Measurements from ENCODE around the gene IFNAR1. TPM values are rescaled to one million over a fixed set of nuclear protein-coding genes. Genes with fewer than 3 reads are reported as not detected.
A peak's percentile ranks its signal among the peaks of the same experiment; 100 is the strongest.
"Not testable (repeated sequence)": the region's sequence is repeated elsewhere in the genome, so short reads cannot be mapped to it uniquely, and the experiment has no call there.

The IFNAR1 gene
- polyA plus RNA-seq, 3 donors from 2014 or later: 34.1 to 57.1 (median 40.6) TPM

GRCh38 chr21:33313611-33314010 lies 11.2 kb upstream of the IFNAR1 start:
- Mint-ChIP-seq H3K4me3 (no peak overlapping the region), H3K4me1 (peaks cover 6 to 7% of the 10 kb centered on the region in 2 donors), H3K9me3 (no peaks in the 10 kb centered on the region), H3K36me3 (peaks cover 0 to 13% (median 3%) of the 10 kb centered on the region in 3 donors), H3K27me3 (ENCODE audit: low read depth in 3 of 3) (peaks cover 2 to 5% (median 3%) of the 10 kb centered on the region in 3 donors), H3K27ac (no peak overlapping the region)
- no peak for DNase-seq

- Mint-ChIP-seq H3K36me3 (peaks cover 0 to 13% (median 3%) of the 10 kb centered on the region in 3 donors), H3K9me3 (no peaks in the 10 kb centered on the region), H3K4me3 (no peak overlapping the region), H3K27ac (no peak overlapping the region), H3K27me3 (ENCODE audit: low read depth in 3 of 3) (peaks cover 2 to 5% (median 3%) of the 10 kb centered on the region in 3 donors), H3K4me1 (peaks cover 1 to 2% of the 10 kb centered on the region in 2 donors)
- no peak for DNase-seq
These were observed 10.7 kb upstream of the IFNAR1 start for GRCh38 chr21:33314111-33314510.

- Mint-ChIP-seq H3K27ac (no peak overlapping the region), H3K4me3 (no peak overlapping the region), H3K4me1 (no peaks in the 10 kb centered on the region), H3K36me3 (peaks cover 0 to 4% (median 3%) of the 10 kb centered on the region in 3 donors), H3K9me3 (no peaks in the 10 kb centered on the region), H3K27me3 (ENCODE audit: low read depth in 3 of 3) (peaks cover 3 to 7% (median 6%) of the 10 kb centered on the region in 3 donors)
- no peak for DNase-seq
These were observed 8.6 kb upstream of the IFNAR1 start for GRCh38 chr21:33315946-33316710.

DNA sequence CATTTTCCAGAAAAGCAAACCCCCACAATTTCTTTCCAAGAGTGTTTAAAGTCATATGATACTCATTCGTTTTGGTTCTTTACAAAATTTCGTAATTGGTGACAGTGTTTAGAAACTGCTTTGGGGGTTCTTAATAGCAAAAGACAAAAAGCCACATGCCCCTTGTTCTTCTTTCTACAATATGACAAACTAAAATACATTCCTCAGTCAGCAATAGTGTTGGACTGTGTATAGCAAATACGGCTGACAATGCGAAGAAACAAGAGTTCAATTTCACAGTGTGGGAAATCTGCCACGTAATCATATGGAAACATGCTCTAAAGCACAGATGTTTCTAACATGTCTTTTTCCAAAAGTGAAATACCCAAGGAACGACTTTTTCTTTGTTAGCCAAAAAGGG lies 7.6 kb upstream of the IFNAR1 start:
- DNase-seq: no peak
- H3K27me3 Mint-ChIP-seq (ENCODE audit: low read depth in 3 of 3): peaks cover 3 to 7% (median 7%) of the 10 kb centered on the region in 3 donors
- no peak overlapping the region for H3K4me3 Mint-ChIP-seq
- H3K27ac Mint-ChIP-seq: no peak overlapping the region
- H3K9me3 Mint-ChIP-seq: no peaks in the 10 kb centered on the region
- H3K36me3 Mint-ChIP-seq: peaks cover 0 to 4% (median 3%) of the 10 kb centered on the region in 3 donors
- no peaks in the 10 kb centered on the region for H3K4me1 Mint-ChIP-seq

DNA sequence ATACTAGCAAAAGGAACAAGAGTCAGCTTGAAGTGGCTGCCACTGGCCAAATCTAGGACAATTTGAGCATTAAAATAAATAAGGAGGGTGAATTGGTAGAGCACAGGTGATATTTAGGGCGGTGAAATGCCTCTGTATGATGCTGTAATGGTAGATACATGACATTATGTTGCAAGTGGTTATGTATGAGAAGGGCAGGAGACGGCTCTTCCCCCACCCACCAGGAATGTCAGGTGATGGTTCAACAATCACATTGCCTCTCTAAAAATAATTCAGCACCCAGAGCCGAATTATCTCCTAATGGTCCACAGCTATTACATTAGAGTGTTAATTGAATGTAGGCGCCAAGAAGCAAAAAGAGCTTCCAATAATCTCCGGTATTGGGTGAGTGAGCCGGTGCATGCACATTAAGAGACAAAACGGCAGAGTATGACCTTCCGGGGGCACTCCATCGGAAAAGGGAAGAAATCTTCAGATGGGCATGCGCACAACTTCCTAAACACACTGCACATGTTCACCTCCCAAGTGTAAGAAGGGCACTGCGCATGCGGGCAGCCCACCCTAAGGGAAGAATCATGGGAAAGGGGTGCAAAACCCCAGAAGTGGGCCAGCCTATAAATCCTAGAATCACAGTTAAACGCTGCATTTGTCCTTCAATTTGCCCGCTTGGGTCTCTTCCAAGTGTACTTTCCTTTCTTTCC lies 6.8 kb upstream of the IFNAR1 start:
- no peak for DNase-seq
- H3K36me3 Mint-ChIP-seq: peaks cover 0 to 4% (median 3%) of the 10 kb centered on the region in 3 donors
- H3K4me1 Mint-ChIP-seq: no peaks in the 10 kb centered on the region
- H3K27me3 Mint-ChIP-seq (ENCODE audit: low read depth in 3 of 3): peaks cover 3 to 7% (median 7%) of the 10 kb centered on the region in 3 donors
- H3K9me3 Mint-ChIP-seq: no peaks in the 10 kb centered on the region
- no peak overlapping the region for H3K4me3 Mint-ChIP-seq
- no peak overlapping the region for H3K27ac Mint-ChIP-seq

DNA sequence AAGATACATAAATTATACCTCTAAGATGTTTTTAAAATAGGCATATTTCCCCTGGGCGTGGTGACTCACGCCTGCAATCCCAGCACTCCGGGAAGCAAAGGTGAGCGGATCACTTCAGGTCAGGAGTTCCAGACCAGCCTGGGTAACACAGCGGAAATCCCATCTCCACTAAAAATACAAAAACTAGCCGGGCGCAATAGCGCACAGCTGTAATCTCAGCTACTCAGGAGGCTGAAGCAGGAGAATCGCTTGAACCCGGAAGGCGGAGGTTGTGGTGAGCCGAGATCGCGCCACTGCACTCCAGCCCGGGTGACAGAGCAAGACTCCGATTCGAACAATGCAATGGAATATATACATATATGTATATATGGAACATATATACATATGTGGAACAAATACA lies 3.8 kb upstream of the IFNAR1 start:
- not testable (repeated sequence) for H3K9me3 Mint-ChIP-seq; H3K4me1 Mint-ChIP-seq; H3K4me3 Mint-ChIP-seq; H3K27me3 Mint-ChIP-seq (ENCODE audit: low read depth in 3 of 3); H3K27ac Mint-ChIP-seq; H3K36me3 Mint-ChIP-seq
- peak in 2 of 3 donors; percentile 23 to 28 for DNase-seq

GRCh38 chr21:33323610-33324009 lies 1.2 kb upstream of the IFNAR1 start:
- H3K4me1 Mint-ChIP-seq: peaks cover 0 to 21% of the 10 kb centered on the region in 2 donors
- not testable (repeated sequence) for H3K27ac Mint-ChIP-seq; H3K4me3 Mint-ChIP-seq; H3K27me3 Mint-ChIP-seq (ENCODE audit: low read depth in 3 of 3); H3K9me3 Mint-ChIP-seq; H3K36me3 Mint-ChIP-seq; DNase-seq

DNA sequence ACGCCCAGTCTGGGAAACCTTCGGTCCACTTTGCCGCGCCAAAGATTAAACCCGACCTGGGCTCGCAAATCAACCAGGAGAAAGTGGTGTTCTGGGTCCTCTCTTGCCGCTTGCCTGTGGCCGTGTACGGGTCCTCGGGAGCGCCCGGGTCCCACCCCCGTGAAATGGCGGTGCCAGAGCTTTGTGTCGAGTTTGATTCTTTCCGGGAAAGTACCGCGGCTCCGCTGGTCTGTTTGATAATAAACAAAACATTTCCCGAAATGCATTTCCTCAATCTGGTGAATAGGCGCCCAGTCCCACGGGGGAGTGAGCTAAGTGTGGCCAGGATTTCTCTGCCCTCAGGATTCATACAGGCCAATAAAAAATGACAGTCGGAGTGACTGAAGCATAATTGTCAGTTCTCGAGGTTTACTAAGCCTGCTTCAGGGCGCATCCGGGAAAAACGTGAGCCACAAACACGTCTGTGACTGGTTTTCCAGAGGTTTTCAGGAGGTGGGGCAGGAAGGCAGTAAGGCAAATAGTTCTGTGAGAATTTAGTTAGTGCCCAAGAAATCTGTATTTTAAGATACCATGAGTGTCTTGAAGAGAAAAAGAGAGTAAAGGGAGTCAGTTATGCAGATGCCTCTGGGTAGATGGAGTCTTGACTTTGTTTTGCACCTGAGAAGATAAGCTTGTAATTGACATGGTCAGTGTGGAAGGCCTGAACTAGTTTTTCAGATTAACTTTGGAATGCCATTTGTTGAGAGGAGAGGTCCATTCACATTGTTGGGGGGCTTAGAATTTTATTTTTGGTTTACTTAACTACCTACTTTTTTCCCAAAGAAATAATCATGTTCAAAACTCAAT lies 675 bp downstream of the IFNAR1 start:
- H3K9me3 Mint-ChIP-seq: no peaks in the 10 kb centered on the region
- H3K4me1 Mint-ChIP-seq: peaks cover 17 to 26% of the 10 kb centered on the region in 2 donors
- H3K27me3 Mint-ChIP-seq (ENCODE audit: low read depth in 3 of 3): peaks cover 0 to 5% (median 2%) of the 10 kb centered on the region in 3 donors
- DNase-seq: peak in 2 of 3 donors; percentile 63 to 73
- H3K36me3 Mint-ChIP-seq: peaks cover 0 to 3% (median 0%) of the 10 kb centered on the region in 3 donors
- H3K4me3 Mint-ChIP-seq: no peak overlapping the region
- no peak overlapping the region for H3K27ac Mint-ChIP-seq

DNA sequence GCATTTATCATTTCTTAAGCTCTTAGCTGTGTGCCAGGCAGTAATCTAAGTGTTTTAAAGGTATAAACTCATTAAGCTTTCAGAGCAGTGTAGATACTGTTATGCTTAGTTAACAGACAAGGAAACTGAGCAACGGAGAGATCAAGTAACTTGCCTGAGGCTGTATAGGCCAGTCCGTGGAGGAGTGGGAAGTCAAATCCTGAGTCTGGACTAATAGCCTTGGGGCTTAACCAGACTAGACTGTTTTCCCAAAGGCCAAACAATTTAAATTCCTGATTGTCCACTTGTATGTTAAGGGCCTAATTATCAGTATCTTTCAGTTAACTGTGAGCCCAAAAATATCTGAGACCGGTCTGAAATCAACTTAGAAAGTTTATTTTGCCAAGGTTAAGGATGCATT lies 2.6 kb downstream of the IFNAR1 start:
- Mint-ChIP-seq H3K4me1 (peaks cover 31 to 39% of the 10 kb centered on the region in 2 donors), H3K36me3 (peaks cover 3 to 7% (median 3%) of the 10 kb centered on the region in 3 donors), H3K27ac (no peak overlapping the region), H3K9me3 (no peaks in the 10 kb centered on the region), H3K4me3 (peak overlapping the region in 1 of 5 donors; percentile 18), H3K27me3 (ENCODE audit: low read depth in 3 of 3) (peaks cover 0 to 2% (median 0%) of the 10 kb centered on the region in 3 donors)
- DNase-seq: no peak

DNA sequence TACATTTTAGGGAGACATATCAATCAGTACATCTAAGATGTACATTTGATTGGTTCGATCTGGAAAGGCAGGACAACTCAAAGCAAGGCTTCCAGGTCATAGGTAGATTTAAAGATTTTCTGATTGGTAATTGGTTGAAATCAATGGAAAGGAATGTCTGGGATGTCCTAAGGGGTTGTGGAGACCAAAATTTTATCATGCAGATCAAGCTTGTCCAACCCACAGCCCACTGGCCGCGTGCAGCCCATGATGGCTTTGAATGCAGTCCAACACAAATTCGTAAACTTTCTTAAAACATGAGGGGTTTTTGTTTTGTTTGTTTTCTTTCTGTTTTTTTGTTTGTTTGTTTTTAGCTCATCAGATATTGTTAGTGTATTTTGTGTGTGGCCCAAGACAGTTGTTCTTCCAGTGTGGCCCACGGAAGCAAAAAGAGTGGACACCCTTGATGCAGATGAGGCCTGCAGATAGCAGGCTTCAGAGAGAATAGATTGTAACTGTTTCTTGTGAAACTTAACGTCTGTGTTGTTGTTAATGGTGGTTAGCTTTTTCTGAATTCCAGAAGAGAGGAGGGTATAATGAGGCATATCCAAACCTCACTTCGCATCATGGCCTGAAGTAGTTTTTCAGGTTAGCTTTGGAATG lies 3.1 kb downstream of the IFNAR1 start:
- Mint-ChIP-seq H3K27ac (no peak overlapping the region), H3K4me1 (peaks cover 37 to 44% of the 10 kb centered on the region in 2 donors)
- no peak for DNase-seq

GRCh38 chr21:33330726-33331125 lies 6.0 kb downstream of the IFNAR1 start:
- no peak for DNase-seq
- H3K27ac Mint-ChIP-seq: no peak overlapping the region
- peaks cover 0 to 2% (median 0%) of the 10 kb centered on the region in 3 donors for H3K27me3 Mint-ChIP-seq (ENCODE audit: low read depth in 3 of 3)
- H3K4me3 Mint-ChIP-seq: no peak overlapping the region
- peaks cover 0 to 9% (median 2%) of the 10 kb centered on the region in 6 donors for H3K9me3 Mint-ChIP-seq
- peaks cover 50 to 52% of the 10 kb centered on the region in 2 donors for H3K4me1 Mint-ChIP-seq
- H3K36me3 Mint-ChIP-seq: peaks cover 9 to 18% (median 14%) of the 10 kb centered on the region in 3 donors

More for the DNA sequence above, 3.1 kb downstream of the IFNAR1 start:
- Mint-ChIP-seq H3K27me3 (ENCODE audit: low read depth in 3 of 3) (peaks cover 0 to 2% (median 0%) of the 10 kb centered on the region in 3 donors), H3K36me3 (peaks cover 8 to 13% (median 9%) of the 10 kb centered on the region in 3 donors), H3K4me3 (peak overlapping the region in 1 of 5 donors; percentile 5), H3K9me3 (peaks cover 0 to 4% (median under 1%) of the 10 kb centered on the region in 6 donors)

- H3K4me1 Mint-ChIP-seq: peaks cover 42 to 50% of the 10 kb centered on the region in 2 donors
- no peak for DNase-seq
These were observed 7.4 kb downstream of the IFNAR1 start for GRCh38 chr21:33332143-33332542.

DNA sequence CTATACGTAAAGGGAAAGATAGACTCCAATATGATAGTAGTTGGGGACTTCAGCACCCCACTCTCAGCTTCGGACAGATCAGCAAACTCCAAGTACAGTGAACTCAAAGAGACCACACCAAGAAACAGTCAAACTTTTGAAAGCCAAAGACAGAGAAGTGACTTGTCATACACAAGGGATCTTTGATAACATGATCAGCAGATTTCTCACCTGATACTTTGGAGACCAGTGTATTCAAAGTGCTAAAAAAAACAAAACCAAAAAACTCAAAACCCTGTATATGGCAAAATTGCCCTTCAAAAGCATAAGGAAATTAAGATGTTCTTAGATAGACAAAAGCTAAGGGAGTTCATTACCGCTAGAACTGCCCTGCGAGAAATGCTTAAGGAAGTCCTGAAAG lies 9.4 kb downstream of the IFNAR1 start:
- Mint-ChIP-seq H3K36me3 (peaks cover 9 to 22% (median 18%) of the 10 kb centered on the region in 3 donors), H3K4me1 (peaks cover 29 to 55% of the 10 kb centered on the region in 2 donors), H3K27me3 (ENCODE audit: low read depth in 3 of 3) (peaks cover 0 to under 1% (median 0%) of the 10 kb centered on the region in 3 donors), H3K27ac (no peak overlapping the region), H3K9me3 (peaks cover 0 to 9% (median 2%) of the 10 kb centered on the region in 6 donors), H3K4me3 (no peak overlapping the region)
- DNase-seq: no peak

More at GRCh38 chr21:33332143-33332542, 7.4 kb downstream of the IFNAR1 start:
- Mint-ChIP-seq H3K27ac (peak overlapping the region in 2 of 6 donors; percentile 10 to 41), H3K4me3 (peak overlapping the region in 2 of 5 donors; percentile 3 to 22), H3K27me3 (ENCODE audit: low read depth in 3 of 3) (peaks cover 0 to 2% (median 0%) of the 10 kb centered on the region in 3 donors), H3K9me3 (peaks cover 0 to 9% (median 2%) of the 10 kb centered on the region in 6 donors), H3K36me3 (peaks cover 9 to 18% (median 14%) of the 10 kb centered on the region in 3 donors)

Measured in immature natural killer cell (primary cell).